Measurements from ENCODE around the gene FKBP15.

Gene FKBP15

DNA sequence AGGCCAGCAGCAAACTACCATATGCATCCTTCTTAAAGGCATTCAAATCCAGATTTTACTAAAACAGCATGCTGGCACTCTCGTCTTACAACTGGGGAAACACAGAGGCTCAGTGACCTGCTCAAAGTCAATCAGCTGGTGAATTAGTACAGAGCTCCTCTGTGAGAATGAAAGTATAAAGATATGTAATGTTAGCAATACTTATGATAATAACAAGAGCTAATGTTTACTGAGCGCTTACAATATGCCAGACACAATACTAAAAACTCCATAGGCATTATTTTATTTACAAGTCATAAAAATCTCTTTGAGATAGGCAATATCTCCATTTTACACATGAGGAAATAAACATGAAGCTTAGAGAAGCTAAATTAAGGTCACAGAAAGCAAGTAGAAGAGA, 28.6 kb downstream of the FKBP15 start:
- TF ChIP-seq ZFX (IDR thresholded peaks at IDR 0.05), result no peak
- TF ChIP-seq, protein P1, sequence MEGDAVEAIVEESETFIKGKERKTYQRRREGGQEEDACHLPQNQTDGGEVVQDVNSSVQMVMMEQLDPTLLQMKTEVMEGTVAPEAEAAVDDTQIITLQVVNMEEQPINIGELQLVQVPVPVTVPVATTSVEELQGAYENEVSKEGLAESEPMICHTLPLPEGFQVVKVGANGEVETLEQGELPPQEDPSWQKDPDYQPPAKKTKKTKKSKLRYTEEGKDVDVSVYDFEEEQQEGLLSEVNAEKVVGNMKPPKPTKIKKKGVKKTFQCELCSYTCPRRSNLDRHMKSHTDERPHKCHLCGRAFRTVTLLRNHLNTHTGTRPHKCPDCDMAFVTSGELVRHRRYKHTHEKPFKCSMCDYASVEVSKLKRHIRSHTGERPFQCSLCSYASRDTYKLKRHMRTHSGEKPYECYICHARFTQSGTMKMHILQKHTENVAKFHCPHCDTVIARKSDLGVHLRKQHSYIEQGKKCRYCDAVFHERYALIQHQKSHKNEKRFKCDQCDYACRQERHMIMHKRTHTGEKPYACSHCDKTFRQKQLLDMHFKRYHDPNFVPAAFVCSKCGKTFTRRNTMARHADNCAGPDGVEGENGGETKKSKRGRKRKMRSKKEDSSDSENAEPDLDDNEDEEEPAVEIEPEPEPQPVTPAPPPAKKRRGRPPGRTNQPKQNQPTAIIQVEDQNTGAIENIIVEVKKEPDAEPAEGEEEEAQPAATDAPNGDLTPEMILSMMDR (conservative IDR thresholded peaks at IDR 0.05), result no peak
- no peak overlapping the region for H3K27ac ChIP-seq

DNA sequence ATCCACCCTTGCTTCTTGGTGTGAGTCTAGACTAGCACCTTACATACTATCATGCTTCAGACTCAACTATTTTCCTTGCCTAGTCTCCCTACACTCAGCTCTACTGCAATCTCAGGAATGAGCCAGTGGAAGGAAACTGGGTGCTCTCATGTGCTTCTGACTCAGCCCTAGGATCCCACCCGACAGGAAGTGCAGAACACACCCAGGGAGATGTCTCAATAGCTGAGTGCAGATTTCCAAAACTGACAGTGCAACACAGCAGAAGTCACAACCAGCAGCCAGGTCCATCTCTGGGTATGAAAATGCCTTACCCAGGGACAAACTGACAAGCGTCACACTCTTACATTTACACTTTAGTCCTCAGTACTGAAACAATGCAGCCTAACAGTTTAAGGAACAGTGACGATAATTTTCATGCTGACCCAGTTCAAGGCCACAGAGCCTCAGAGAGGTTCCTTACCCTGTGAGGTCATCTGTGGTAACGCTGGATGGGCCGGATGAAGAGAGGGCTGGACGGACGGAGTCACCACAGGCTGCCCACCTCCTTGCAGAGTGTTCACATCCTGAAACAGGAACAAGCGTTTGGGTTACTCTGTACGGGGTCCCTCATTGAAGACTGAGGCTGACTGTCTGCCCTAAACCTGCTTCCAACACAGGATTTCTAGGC, 33.0 kb downstream of the FKBP15 start:
- TF ChIP-seq, protein P1 (conservative IDR thresholded peaks at IDR 0.05), result no peak
- TF ChIP-seq ZFX (IDR thresholded peaks at IDR 0.05), result no peak
- H3K27ac ChIP-seq, result no peak overlapping the region

DNA sequence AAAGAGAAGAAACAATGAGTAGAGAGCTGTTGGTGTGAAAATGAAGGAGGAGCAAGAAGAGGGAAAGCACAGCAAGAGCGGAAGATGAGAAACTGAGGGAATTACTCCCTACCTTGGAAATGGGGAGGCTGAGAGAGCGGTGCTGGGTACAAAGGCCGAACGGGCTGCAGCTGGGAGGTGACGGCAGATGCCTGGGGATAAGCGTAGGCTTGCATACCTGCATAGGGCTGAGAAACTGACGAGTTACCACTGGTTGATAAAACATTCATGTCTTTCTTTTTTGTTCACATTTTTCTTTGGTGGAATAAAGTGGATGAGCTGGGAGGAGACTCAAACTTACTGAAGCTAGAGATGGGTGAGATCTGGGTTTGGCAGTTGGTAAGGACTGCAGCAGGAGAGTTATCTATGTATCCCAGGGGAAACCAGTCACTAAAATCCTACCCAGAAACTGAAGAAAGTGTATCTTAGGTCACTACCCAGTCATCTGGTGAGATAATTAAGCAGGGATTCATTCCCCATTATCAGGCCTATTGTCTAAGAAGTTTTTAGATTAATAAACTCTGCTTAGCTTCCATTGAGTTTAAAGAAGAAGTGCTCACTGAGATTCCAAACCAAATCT, 34.8 kb downstream of the FKBP15 start:
- TF ChIP-seq, protein P1 (conservative IDR thresholded peaks at IDR 0.05), result no peak
- TF ChIP-seq ZFX (IDR thresholded peaks at IDR 0.05), result no peak

DNA sequence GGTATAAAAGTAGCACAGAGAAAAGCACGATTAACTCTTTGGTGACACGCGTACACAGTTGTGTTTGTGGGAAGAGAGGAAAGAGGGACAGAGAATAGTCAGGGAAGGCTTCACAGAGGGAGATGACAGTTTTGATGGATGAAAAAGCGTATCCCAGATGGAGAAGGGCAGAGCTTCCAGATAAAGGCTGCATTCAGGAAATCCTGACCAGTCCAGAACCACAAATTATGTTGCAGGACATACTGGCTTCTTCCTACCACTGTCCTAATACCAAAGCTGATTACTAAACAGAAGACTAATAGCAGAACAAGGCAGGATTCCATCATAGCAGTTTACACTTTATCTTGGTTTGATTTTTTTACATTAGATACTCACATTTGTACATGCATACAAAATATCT, 35.8 kb downstream of the FKBP15 start:
- no peak overlapping the region for H3K27ac ChIP-seq
- TF ChIP-seq ZFX (IDR thresholded peaks at IDR 0.05), result no peak
- TF ChIP-seq, protein P1 (conservative IDR thresholded peaks at IDR 0.05), result no peak

More for the DNA sequence above, 34.8 kb downstream of the FKBP15 start:
- no peak overlapping the region for H3K27ac ChIP-seq

DNA sequence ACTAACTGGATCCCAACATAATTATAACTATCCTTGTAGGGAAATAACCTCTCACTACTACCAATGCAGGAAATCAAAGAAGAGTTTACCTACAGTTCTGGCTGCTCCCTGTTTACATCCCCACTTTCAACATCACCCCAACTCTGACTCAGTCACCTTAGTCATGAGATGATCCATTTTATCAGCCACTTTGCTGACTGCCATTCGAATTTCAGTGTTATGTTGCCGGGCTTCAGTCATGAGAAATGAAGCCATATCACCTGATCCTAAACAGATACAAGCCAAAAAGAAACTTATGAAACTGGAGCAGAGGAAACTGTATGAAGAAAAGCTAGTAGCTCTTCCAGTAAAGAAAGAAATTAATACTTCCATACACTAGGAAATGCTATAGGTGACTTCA, 36.5 kb downstream of the FKBP15 start:
- TF ChIP-seq ZFX (IDR thresholded peaks at IDR 0.05), result no peak
- TF ChIP-seq, protein P1 (conservative IDR thresholded peaks at IDR 0.05), result no peak

DNA sequence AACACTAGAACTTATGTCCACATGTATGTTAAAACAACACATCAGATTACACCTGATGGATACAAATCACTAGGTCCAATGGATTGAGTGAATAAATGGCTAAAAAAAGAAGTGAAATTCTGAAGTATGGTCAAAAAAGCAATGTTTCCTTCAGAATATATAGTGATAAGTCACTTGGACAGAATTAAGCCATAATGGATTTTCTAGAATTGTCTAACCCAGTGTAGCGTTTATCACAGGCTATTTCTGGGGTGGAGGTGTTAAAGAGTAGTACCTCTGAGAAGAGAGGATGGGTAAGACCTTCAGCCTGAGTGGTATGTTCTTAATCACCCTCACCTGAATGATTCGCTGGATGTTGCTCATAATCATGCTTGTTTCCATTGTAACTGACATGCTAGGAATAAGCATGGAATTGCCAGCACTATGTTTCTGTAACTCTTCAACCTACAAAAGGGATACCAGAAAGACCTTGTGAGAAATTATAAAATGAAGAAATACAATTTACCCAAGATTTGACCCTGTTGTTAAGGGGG, 37.1 kb downstream of the FKBP15 start:
- TF ChIP-seq, protein P1 (conservative IDR thresholded peaks at IDR 0.05), result no peak
- TF ChIP-seq ZFX (IDR thresholded peaks at IDR 0.05), result no peak

More for the DNA sequence above, 36.5 kb downstream of the FKBP15 start:
- H3K27ac ChIP-seq, result no peak overlapping the region

DNA sequence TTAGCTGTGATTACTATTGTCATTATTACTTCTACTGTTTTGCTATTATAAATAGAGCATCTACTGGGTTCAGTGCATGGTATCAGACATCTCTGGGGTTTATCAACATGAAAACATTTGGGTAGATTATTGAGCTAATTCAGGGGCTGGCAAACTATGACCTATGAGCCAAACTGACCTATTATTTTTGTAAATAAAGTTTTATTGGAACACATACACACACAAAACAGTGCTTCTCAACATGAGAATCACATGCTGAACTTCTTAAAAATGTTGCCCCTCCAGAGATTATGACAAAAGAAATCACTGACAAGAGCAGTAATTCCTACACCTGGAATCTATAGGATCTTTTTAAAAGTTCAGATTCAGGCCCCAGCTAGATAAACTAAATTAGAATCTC, 39.9 kb downstream of the FKBP15 start:
- TF ChIP-seq, protein P1 (conservative IDR thresholded peaks at IDR 0.05), result no peak
- TF ChIP-seq ZFX (IDR thresholded peaks at IDR 0.05), result no peak
- H3K27ac ChIP-seq, result no peak overlapping the region

More for the DNA sequence above, 37.1 kb downstream of the FKBP15 start:
- no peak overlapping the region for H3K27ac ChIP-seq
